Measurements from ENCODE around the gene OR51V1.
"Not testable (repeated sequence)": the region's sequence is repeated elsewhere in the genome, so short reads cannot be mapped to it uniquely, and the experiment has no call there.

Gene OR51V1

DNA sequence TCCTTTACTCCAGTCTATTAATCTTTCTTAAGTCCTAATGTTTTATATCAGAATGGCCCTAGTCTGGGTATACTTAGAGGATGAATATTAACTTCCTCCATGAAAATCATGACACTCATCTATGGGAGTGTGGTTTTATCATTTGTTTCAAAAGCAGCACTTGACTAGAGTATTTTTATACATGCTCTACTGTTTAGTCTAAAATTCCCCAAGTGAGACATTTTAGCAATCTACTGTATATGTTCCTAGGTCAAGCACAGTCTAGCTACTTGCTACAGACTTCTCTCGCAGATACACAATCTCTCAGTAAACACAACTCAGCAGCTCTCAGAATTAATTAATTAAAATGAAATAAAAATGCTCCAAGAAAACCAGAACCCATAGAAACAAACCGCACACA lies 29.3 kb upstream of the OR51V1 start:
- DNase-seq = no peak

DNA sequence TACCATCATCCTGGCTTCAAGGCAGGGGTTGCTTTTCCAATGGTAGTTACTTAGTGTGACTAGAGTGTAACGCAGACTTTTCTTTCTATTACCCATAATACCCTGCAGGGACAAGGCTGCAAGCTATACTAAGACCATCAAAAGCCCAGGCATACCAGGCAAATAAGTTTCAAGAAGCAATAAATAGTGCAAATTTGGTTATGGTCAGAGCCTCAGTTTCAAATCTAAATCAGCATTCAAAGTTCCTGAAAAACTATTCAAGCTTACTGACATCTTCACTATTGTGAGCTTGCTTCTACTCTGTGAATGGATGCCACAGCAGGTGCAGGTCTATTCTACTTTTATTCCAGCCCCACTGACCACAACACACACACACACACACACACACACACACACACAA lies 28.9 kb upstream of the OR51V1 start:
- no peak for DNase-seq

DNA sequence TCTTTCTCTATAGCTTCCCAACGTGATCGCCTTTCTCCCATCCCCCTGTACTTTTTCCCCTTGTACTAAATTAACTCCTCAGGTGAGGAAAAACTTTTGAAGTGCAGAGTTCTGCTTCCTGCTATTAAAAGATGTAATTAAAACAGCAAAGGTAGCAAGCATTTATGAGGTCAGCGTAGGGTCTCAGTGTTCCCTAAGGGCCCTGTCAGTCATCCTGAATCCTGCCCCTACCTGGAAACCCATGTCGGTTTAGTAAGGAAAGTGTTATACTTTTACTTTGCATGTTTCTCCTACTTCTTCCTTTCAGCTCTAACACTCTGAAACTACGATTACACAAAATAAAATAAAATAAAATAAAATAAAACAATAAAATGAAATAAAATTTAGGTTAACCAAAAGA lies 27.6 kb upstream of the OR51V1 start:
- no peak for DNase-seq

DNA sequence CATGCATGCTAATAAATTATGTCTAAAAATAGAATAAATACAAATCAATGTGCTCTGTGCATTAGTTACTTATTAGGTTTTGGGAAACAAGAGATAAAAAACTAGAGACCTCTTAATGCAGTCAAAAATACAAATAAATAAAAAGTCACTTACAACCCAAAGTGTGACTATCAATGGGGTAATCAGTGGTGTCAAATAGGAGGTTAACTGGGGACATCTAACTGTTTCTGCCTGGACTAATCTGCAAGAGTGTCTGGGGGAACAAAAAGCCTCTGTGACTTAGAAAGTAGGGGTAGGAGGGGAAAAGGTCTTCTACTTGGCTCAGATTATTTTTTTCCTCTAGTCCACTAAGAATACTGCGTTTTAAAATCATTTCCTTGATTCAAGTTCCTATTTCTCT lies 27.2 kb upstream of the OR51V1 start:
- no peak for DNase-seq

DNA sequence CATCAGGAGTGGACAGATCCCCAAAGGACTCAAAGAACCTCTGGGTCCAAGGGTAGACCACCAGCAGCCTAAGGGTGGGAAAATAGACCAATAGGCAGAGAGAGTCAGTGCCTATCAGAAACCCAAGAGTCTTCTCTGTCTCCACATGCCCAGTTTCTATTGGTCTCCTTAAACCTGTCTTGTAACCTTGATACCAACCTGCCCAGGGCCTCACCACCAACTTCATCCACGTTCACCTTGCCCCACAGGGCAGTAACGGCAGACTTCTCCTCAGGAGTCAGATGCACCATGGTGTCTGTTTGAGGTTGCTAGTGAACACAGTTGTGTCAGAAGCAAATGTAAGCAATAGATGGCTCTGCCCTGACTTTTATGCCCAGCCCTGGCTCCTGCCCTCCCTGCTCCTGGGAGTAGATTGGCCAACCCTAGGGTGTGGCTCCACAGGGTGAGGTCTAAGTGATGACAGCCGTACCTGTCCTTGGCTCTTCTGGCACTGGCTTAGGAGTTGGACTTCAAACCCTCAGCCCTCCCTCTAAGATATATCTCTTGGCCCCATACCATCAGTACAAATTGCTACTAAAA lies 26.3 kb upstream of the OR51V1 start, which contains the start of gene HBB:
Gene HBB, minus strand, starts transcription at position 340 of the 579 bp plus-strand sequence. Its CDS starts 50 bp downstream, at position 290.
- DNase-seq = no peak

DNA sequence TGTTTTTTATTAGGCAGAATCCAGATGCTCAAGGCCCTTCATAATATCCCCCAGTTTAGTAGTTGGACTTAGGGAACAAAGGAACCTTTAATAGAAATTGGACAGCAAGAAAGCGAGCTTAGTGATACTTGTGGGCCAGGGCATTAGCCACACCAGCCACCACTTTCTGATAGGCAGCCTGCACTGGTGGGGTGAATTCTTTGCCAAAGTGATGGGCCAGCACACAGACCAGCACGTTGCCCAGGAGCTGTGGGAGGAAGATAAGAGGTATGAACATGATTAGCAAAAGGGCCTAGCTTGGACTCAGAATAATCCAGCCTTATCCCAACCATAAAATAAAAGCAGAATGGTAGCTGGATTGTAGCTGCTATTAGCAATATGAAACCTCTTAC lies 25.0 kb upstream of the OR51V1 start:
- no peak for DNase-seq

DNA sequence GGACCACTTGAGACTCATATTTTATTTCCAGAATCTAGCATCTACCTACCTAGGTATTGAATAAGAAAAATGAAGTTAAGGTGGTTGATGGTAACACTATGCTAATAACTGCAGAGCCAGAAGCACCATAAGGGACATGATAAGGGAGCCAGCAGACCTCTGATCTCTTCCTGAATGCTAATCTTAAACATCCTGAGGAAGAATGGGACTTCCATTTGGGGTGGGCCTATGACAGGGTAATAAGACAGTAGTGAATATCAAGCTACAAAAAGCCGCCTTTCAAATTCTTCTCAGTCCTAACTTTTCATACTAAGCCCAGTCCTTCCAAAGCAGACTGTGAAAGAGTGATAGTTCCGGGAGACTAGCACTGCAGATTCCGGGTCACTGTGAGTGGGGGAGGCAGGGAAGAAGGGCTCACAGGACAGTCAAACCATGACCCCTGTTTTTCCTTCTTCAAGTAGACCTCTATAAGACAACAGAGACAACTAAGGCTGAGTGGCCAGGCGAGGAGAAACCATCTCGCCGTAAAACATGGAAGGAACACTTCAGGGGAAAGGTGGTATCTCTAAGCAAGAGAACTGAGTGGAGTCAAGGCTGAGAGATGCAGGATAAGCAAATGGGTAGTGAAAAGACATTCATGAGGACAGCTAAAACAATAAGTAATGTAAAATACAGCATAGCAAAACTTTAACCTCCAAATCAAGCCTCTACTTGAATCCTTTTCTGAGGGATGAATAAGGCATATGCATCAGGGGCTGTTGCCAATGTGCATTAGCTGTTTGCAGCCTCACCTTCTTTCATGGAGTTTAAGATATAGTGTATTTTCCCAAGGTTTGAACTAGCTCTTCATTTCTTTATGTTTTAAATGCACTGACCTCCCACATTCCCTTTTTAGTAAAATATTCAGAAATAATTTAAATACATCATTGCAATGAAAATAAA lies 24.3 kb upstream of the OR51V1 start:
- DNase-seq = no peak

DNA sequence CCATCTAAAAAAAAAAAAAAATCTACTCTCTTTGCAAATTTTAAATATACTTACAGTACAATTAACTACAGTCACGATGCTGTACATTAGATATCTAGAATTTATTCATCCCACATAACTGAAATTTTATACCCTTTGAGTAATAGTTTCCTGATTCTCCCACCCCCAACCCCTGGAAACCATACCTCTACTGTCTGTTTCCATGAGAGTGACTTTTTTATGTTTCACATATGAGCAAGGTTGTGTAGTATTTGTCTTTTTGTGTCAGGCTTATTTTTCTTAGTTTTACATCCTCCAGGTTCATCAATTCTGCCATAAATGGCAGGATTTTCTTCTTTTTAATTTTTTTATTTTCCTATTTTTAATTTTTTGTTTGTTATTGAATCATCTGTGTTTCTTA lies 23.2 kb upstream of the OR51V1 start:
- no peak for DNase-seq

DNA sequence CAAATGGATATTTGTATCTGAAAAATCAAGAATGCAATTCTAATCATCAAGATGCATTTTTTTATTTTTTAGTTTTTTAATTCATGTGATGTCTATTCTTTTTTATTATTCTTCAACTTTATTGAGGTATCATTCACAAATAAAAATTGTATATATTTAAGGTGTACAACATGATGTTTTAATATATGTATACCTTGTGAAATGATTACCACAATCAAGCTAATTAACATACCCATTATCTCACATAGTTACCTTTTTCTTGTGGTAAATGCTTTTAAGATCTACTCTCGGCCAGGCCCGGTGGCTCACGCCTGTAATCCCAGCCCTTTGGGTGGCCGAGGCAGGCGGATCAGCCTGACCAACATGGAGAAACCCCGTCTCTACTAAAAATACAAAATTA lies 22.7 kb upstream of the OR51V1 start:
- DNase-seq = no peak

DNA sequence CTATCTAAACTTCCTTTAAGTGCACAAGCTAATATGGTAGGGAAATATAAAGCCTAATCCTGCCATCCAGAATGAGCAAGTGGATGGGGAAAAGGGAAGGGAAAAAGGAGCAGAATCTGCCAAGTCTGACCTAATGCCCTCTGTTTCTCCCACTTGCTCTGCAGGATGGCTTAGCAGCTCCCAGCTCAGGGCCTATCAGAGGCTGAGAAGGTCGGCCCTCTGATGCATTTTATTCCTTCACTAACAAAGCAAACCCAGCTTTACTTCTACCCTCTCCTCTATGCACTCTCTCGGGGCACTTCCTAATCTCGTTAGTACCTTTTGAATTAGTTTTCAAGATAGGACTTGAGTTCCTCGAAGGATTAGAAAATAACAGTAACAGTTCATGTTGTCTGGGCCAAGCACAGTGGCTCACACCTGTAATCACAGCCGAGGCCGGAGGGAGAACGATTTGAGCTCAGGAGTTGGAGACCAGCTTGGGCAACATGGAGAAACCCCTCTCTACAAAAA lies 9.9 kb upstream of the OR51V1 start:
- no peak for DNase-seq

DNA sequence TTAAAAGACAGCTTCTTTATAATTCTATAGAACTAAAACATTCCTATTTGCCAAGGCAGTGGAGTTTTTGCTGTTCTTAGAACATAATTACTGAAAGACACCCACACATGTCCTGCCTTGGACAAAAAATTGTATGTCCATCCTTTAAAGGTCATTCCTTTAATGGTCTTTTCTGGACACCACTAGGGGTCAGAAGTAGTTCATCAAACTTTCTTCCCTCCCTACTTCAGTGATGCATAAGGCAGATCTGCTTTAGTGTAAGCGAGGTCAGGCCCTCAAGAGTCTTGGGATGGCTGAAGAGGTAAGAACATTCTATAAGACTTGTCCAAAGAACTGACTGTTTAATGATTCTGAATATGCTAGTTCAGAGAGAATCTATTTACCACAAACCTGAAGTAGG lies 4.3 kb upstream of the OR51V1 start:
- no peak for DNase-seq

DNA sequence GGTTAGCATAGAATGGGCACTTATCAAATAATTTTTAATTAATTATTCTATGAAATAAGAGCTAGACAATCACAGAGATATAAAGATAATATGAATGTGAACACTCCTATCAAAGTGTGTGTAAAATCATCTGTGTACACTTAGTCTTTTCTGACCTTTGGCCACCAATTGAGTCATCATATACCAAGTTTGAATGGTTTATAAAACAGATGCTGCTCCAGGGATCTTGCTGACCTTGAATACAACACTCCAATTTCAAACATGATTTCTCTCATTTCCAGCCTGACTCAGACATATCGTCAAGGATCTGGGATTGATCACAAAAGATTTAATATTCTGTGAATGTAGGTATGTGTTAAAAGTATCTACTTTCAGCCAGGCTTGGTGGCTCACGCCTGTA lies 2.9 kb upstream of the OR51V1 start:
- no peak for DNase-seq

DNA sequence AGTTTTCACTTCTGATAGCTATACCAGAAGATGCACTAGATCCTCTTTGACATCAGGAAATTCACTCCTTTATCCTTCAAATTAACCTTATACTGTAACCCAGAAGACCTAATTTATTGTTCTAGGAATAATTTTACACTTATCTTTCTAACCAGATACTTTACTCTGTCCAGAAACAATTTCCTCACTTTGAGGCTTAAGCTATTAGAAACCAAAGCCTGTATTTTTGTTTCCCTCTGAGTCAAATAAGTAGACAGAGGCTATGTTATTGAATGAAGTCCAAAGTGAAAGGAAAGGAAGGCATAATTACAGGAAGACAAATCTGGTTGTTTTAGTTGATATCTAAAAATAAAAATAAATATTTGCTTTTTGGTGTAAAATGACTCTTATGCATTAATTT lies 2.2 kb downstream of the OR51V1 start:
- no peak for DNase-seq

DNA sequence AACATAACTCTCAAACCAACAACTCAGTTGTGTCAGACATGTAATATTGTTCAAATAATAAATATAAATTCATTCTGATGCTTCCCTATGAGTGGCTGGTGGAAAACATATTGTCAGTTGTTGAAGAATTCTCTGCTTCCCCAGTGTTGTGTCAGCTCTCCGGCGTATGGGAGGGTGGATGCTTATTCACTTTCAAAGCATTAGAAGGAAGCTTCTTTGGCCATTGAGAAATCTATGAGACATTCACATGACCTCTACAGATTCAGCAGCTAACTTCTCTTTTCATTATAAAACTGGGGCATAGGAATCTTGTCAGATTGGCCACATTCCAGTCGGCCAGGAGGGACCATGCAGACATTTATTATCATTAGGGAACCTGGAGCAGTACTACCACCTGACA lies 2.9 kb downstream of the OR51V1 start:
- DNase-seq = no peak

DNA sequence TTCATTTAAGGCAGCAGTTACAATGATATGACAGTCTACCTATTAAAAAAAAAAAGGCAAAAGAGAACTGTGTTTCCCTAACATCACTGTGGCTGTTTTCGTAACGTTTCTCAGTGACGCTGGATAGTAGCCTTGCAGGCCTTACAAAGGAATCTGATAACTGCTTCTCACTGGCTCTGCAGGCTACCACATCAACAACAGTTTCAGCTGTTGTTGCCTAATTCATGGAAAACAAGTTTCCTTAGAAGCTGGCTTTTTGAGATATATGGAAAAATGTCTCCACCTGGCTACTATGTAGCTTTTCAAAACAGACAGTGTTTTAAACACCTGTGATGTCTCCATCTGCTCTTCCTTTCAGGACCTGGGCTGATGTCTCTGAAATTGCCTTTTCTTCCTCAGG lies 3.8 kb downstream of the OR51V1 start:
- DNase-seq = no peak

DNA sequence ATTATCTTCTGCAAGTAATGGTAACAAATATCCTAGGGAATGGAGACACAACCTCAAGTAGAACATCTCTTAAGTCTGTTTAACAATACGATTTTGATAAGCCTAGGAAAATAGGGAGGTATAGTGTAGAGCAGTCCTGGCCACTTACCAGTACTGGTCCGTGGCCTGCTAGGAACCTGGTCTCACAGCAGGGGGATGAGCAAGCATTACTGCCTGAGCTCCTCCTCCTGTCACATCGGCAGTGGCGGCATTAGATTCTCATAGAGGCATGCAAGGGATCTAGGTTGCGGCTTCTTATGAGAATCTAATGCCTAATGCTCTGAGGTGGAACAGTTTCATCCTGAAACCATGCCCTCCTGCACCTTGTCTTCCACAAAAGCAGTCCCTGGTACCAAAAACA lies 4.4 kb downstream of the OR51V1 start:
- DNase-seq = no peak

DNA sequence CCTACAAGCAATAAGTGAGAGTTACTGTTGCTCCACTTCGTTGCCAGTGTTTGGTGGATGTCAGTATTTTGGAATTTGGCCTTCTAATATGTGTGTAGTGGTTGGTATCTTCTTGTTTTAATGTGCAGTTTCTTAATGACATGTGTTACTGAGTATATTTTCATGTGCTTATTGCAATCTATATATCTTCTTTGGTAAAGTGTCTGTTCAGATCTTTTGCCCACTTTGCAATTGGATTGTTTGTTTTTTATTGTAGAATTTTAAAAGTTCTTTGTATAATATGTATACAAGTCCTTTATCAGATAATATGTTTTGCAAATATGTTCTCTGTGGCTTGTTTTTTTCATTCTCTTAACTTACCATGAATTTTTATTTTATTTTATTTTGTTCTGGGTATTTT lies 7.7 kb downstream of the OR51V1 start:
- no peak for DNase-seq

DNA sequence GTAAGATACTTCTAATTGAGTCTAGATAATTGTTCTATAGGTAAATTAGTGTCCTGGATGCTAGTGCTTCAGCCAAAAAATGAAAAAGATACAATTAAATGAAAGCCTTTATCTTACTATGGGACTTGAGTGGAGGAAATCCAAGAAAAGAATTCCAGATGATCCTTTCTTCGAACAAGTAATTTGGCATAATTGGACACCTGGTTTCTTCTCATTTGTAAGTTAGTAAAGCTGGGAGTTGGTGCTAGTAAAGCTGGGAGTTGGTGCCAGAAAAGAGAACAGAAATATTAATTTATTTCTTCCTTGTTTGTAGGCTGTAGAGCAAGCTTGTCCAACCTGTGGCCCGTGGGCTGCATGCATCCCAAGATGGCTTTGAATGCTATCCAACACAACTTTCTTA lies 12.3 kb downstream of the OR51V1 start:
- no peak for DNase-seq

DNA sequence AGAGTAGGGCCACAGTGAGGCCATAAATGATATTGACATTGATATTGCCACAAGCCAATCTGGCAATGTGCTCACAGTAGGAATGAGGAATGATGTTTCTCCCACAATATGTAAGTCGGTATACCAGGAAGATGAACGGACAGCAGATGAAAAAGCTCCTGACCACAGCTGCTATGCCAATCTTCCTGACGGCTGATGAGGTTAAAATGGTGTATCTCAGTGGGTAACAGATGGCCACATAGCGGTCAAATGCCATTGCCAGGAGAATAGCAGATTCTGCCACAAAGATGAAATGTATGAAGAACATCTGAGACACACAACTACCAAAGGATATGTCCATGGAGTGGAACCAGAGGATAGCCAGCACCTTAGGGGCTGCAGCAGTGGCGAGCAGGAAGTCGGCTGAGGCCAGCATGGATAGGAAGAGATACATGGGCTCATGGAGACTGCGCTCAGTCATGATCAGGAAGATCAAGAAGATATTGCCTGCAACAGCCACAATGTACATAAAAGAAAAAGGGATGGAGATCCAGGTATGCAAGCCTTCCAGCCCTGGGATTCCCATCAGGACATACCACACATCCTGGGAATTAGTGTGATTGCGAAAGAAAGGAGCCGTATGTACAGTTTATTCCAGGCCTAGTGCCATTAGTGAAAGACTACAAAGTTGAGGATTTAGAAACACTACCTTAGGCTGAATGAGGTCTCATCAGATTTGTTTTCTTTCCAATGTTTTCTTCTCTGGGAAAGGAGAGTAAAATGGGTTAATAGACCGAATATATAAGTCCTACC lies 22.2 kb downstream of the OR51V1 start:
- no peak for DNase-seq

DNA sequence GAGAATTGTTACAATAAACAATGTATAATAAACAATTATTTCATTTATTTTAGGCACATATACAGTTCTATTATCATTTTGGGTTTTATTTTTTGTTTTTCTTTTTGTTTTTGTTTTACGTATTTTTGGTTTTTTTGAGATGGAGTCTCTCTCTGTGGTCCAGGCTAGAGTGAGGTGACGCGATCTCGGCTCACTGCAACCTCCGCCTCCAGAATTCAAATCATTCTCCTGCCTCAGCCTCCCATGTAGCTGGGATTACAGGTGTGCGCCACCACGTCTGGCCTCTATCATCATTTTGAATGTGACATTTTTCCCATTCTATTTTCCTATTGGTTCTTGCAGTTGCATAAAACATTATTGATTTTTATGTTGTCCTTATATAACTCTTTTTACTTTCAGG lies 25.5 kb downstream of the OR51V1 start:
- no peak for DNase-seq

DNA sequence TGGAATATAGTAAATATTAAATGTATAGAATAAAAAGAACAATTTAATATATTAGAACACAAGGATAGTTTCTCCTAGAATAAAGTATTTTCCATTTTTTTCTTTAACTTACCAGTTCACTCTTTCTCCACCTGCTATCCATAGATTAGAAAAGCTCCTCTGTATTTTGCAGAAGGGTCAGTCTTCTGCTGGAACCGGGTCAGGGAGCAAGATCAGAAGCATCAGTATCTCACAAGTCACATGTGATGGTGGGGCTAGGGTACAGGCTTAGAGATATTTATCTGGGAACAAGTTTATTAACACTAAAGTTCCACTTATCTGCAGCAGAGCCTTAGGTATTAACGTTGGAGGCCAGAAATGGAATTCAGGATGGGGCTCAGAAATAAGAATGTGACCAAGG lies 28.6 kb downstream of the OR51V1 start:
- DNase-seq = no peak

DNA sequence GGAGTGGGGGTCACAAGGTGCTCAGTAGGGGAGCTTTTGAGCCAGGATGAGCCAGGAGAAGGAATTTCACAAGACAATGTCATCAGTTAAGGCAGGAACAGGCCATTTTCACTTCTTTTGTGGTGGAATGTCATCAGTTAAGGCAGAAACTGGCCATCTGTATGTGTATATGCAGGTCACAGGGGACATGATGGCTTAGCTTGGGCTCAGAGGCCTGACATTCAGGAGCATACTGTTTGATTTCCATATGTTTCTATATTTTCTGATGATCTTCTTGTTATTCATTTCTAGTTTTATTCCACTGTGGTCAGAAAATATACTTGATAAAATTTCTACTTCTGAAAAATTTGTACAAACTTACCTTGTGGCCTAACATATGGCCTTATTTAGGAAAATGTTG lies 34.6 kb downstream of the OR51V1 start:
- DNase-seq = not testable (repeated sequence)

DNA sequence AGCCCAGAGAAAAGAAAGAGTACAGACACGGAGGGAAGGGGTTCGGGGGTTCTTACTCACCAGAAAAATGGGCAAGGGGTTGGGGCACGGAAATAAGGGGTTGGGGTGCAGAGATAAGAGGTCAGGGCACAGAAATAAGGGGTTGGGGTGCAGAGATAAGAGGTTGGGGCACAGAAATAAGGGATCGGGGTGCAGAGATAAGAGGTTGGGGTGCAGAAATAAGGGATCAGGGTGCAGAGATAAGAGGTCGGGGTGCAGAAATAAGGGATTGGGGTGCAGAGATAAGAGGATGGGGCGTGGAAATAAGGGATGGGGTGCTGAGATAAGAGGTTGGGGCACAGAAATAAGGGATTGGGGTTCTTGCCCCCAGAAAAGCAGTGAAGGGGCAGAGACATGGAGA lies 35.7 kb downstream of the OR51V1 start:
- DNase-seq = not testable (repeated sequence)

DNA sequence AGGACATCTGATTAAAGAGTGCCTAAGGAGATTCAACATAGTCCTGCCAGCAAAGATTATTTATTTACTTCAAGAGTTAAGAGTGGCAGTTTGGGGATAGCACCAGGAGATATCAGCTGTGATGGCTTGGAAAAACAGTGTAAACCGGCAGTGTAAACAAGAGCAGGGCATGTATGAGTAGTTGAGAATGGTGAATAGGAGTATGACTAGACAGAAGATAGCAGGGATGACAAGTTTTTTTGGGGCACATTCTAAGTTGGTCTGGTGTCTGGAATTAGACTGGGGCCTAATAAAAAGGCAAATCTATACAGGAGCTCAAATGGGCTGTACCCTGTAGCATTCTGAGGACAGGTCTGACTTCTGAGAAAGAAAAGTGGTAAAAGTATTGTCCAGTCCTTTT lies 39.4 kb downstream of the OR51V1 start:
- DNase-seq = not testable (repeated sequence)
